ENCODE data around the gene CBFA2T2.

- no peak for TF ChIP-seq SIN3A (IDR thresholded peaks at IDR 0.05; ENCODE audit: borderline replicate concordance, insufficient read depth, low read depth, low read length)
- TF ChIP-seq CTCF (IDR thresholded peaks at IDR 0.05) = no peak
- no peak for TF ChIP-seq REST (IDR thresholded peaks at IDR 0.05; ENCODE audit: insufficient read depth in 1 of 2, low read depth in 2 of 2, low read length in 1 of 2)
Observed at GRCh38 chr20:33459599-33459998, 30.3 kb upstream of the CBFA2T2 start.

Data from Panc1 (cell line).